HG02870 (cell line): ENCODE measurements around the gene ARF4.
"Not testable (repeated sequence)": the region's sequence is repeated elsewhere in the genome, so short reads cannot be mapped to it uniquely, and the experiment has no call there.

Experiments
- ATAC-seq: cut with Tn5 transposase; IDR thresholded peaks from one replicate; pipeline ENCODE4 v1.9.1; 2021; ENCODE audit warnings: mild to moderate bottlenecking, moderate library complexity; ENCODE audit not compliant: unreplicated experiment

ARF4 gene

GRCh38 chr3:57597127-57597923, at the start of gene ARF4:
Gene ARF4 (minus strand): TSS chr3:57597344. CDS start chr3:57597140, 204 bp downstream.
- ATAC-seq = peak; percentile 94

- ATAC-seq = no peak
These were observed 49.6 kb upstream of the ARF4 start for GRCh38 chr3:57646723-57647122.

- ATAC-seq = no peak
These were observed 47.6 kb upstream of the ARF4 start for GRCh38 chr3:57644740-57645139.

GRCh38 chr3:57637391-57637790, 40.2 kb upstream of the ARF4 start:
- ATAC-seq = no peak

GRCh38 chr3:57634259-57634658, 37.1 kb upstream of the ARF4 start:
- not testable (repeated sequence) for ATAC-seq

GRCh38 chr3:57627976-57628375, 30.8 kb upstream of the ARF4 start:
- ATAC-seq = no peak

GRCh38 chr3:57624801-57625200, 27.7 kb upstream of the ARF4 start:
- no peak for ATAC-seq

- no peak for ATAC-seq
These were observed 25.2 kb upstream of the ARF4 start for GRCh38 chr3:57622362-57622761.

GRCh38 chr3:57617739-57618138, 20.6 kb upstream of the ARF4 start:
- no peak for ATAC-seq

- ATAC-seq = no peak
These were observed 19.1 kb upstream of the ARF4 start for GRCh38 chr3:57616233-57616632.

- ATAC-seq = not testable (repeated sequence)
These were observed 14.7 kb upstream of the ARF4 start for GRCh38 chr3:57611870-57612269.

- ATAC-seq = no peak
These were observed 8.5 kb upstream of the ARF4 start for GRCh38 chr3:57605683-57606082.

- no peak for ATAC-seq
These were observed 7.8 kb upstream of the ARF4 start for GRCh38 chr3:57604971-57605370.

GRCh38 chr3:57600195-57600594, 3.1 kb upstream of the ARF4 start:
- no peak for ATAC-seq

GRCh38 chr3:57598765-57599360, 1.7 kb upstream of the ARF4 start:
- no peak for ATAC-seq

GRCh38 chr3:57596495-57597126, 533 bp downstream of the ARF4 start:
- ATAC-seq = no peak

GRCh38 chr3:57594576-57594975, 2.6 kb downstream of the ARF4 start:
- ATAC-seq = no peak

- ATAC-seq = no peak
These were observed 3.0 kb downstream of the ARF4 start for GRCh38 chr3:57594144-57594543.

- ATAC-seq = no peak
These were observed 4.8 kb downstream of the ARF4 start for GRCh38 chr3:57592306-57592705.

GRCh38 chr3:57587905-57588304, 9.2 kb downstream of the ARF4 start:
- no peak for ATAC-seq

- ATAC-seq = no peak
These were observed 10.4 kb downstream of the ARF4 start for GRCh38 chr3:57586778-57587177.

- no peak for ATAC-seq
These were observed 13.6 kb downstream of the ARF4 start for GRCh38 chr3:57583544-57583943.
